Nephron progenitor cell (in vitro differentiated cells): ENCODE measurements around the gene GBE1.

Experiments used
- DNase-seq: peaks from one replicate; pipeline ENCODE4 v3.0.0; 2021
- H3K27ac Mint-ChIP-seq: 2 replicates; pipeline ENCODE4 v1.8.0; 2021; ENCODE audit warnings: mild to moderate bottlenecking, moderate library complexity, mixed read lengths
- H3K27me3 Mint-ChIP-seq: 2 replicates; pipeline ENCODE4 v1.8.0; 2021; ENCODE audit warnings: mild to moderate bottlenecking, low read depth, mixed read lengths; ENCODE audit not compliant: poor library complexity
- H3K36me3 Mint-ChIP-seq: 2 replicates; pipeline ENCODE4 v1.8.0; 2021; ENCODE audit warnings: low read depth, mixed read lengths
- H3K4me1 Mint-ChIP-seq: 2 replicates; pipeline ENCODE4 v1.8.0; 2021; ENCODE audit warnings: mixed read lengths
- H3K4me3 Mint-ChIP-seq: 2 replicates; pipeline ENCODE4 v1.8.0; 2021; ENCODE audit warnings: mild to moderate bottlenecking, moderate library complexity, mixed read lengths
- H3K9me3 Mint-ChIP-seq: 2 replicates; pipeline ENCODE4 v1.8.0; 2021; ENCODE audit warnings: mild to moderate bottlenecking, moderate library complexity, mixed read lengths
- TF ChIP-seq, protein P1 (sequence below): fragments of 200-600 bp; sonication (generic); IDR thresholded peaks from 2 replicates; pipeline ENCODE4 v1.5.0; 2021; ENCODE audit warnings: antibody characterized with exemption

GBE1 gene

DNA sequence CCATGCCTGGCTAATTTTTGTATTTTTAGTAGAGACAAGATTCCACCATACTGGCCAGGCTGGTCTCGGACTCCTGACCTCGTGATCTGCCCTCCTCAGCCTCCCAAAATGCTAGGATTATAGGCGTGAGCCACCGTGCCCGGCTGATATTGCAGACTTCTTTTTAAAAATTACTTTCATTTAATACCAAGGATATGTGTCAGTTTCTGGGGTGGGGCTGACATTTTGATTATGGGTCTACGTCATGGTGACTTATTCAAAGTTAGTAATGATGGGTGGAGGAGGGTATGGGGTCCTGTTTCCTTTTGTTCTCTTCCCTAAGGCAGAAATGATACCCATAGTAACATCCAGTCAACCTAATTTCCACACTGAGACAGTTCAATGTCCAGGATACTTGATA, 34.7 kb downstream of the GBE1 start:
- Mint-ChIP-seq H3K4me3 (no peak overlapping the region), H3K36me3 (no peaks in the 10 kb centered on the region), H3K27ac (peak overlapping the region; percentile 39), H3K9me3 (no peaks in the 10 kb centered on the region), H3K27me3 (no peaks in the 10 kb centered on the region), H3K4me1 (peaks cover 27% of the 10 kb centered on the region)
- no peak for DNase-seq
- TF ChIP-seq, protein P1, sequence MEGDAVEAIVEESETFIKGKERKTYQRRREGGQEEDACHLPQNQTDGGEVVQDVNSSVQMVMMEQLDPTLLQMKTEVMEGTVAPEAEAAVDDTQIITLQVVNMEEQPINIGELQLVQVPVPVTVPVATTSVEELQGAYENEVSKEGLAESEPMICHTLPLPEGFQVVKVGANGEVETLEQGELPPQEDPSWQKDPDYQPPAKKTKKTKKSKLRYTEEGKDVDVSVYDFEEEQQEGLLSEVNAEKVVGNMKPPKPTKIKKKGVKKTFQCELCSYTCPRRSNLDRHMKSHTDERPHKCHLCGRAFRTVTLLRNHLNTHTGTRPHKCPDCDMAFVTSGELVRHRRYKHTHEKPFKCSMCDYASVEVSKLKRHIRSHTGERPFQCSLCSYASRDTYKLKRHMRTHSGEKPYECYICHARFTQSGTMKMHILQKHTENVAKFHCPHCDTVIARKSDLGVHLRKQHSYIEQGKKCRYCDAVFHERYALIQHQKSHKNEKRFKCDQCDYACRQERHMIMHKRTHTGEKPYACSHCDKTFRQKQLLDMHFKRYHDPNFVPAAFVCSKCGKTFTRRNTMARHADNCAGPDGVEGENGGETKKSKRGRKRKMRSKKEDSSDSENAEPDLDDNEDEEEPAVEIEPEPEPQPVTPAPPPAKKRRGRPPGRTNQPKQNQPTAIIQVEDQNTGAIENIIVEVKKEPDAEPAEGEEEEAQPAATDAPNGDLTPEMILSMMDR, result no peak

GRCh38 chr3:81726132-81726531, 35.3 kb downstream of the GBE1 start:
- Mint-ChIP-seq H3K4me1 (peaks cover 27% of the 10 kb centered on the region), H3K36me3 (no peaks in the 10 kb centered on the region), H3K27me3 (no peaks in the 10 kb centered on the region), H3K27ac (peak overlapping the region; percentile 3), H3K4me3 (no peak overlapping the region), H3K9me3 (no peaks in the 10 kb centered on the region)
- DNase-seq, result no peak
- TF ChIP-seq, protein P1, result no peak

- Mint-ChIP-seq H3K27ac (peak overlapping the region; percentile 14), H3K36me3 (no peaks in the 10 kb centered on the region), H3K4me1 (peaks cover 27% of the 10 kb centered on the region), H3K4me3 (no peak overlapping the region), H3K27me3 (no peaks in the 10 kb centered on the region), H3K9me3 (no peaks in the 10 kb centered on the region)
- DNase-seq, result no peak
- TF ChIP-seq, protein P1, result no peak
These were observed 37.6 kb downstream of the GBE1 start for GRCh38 chr3:81723732-81724313.

GRCh38 chr3:81718311-81718710, 43.1 kb downstream of the GBE1 start:
- H3K4me1 Mint-ChIP-seq, result peaks cover 11% of the 10 kb centered on the region
- H3K27ac Mint-ChIP-seq, result no peak overlapping the region
- H3K27me3 Mint-ChIP-seq, result no peaks in the 10 kb centered on the region
- no peaks in the 10 kb centered on the region for H3K9me3 Mint-ChIP-seq
- no peak overlapping the region for H3K4me3 Mint-ChIP-seq
- TF ChIP-seq, protein P1, result no peak
- H3K36me3 Mint-ChIP-seq, result no peaks in the 10 kb centered on the region
- DNase-seq, result no peak

DNA sequence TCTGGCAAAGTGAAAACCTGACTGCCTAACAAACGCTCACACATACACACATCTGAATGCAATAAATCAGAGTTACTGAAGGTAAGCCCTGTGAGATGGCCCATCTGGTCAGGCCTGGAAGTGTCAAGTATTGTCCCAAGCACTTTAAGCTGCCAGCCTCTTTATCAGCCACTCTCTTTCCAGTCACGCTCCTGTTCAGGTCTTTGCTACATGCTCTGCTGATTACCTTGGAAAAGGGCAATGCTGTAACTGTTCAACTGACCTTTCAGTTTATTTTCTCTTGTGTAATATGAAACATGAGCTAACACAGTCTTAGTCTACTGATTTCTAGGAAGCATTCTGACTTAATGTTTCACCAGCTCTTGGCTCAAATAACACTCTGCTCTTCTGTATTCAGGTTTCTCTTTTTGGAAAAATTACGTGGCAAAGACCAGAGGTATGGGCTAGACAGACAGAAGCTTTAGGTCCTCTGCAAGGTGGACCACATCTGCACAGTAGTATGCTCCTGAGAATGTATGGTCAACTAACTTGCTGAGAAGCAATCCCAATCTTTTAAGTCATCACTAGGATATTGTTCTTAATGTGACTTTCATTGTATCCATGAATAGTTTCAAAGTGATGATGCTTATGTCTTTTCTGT, 44.5 kb downstream of the GBE1 start:
- TF ChIP-seq, protein P1, result no peak
- Mint-ChIP-seq H3K27me3 (no peaks in the 10 kb centered on the region), H3K27ac (peak overlapping the region; percentile 73), H3K4me3 (no peak overlapping the region), H3K9me3 (no peaks in the 10 kb centered on the region), H3K4me1 (peaks cover 10% of the 10 kb centered on the region), H3K36me3 (peaks cover 6% of the 10 kb centered on the region)
- DNase-seq, result peak; percentile 13

- TF ChIP-seq, protein P1, result no peak
- Mint-ChIP-seq H3K9me3 (no peaks in the 10 kb centered on the region), H3K36me3 (peaks cover 6% of the 10 kb centered on the region), H3K4me1 (peaks cover 10% of the 10 kb centered on the region), H3K4me3 (no peak overlapping the region), H3K27ac (no peak overlapping the region), H3K27me3 (no peaks in the 10 kb centered on the region)
- no peak for DNase-seq
These were observed 48.4 kb downstream of the GBE1 start for GRCh38 chr3:81713031-81713430.
